NOMO-1 treated with DMSO at 0.1 percent for 48 hours (cell line): ENCODE data around the gene NRG2.

ENCODE experiments used
- DNase-seq: peaks from one replicate; lab custom pipeline; 2025; ENCODE audit not compliant: unreplicated experiment; lab: John Stamatoyannopoulos, UW

NRG2 gene

GRCh38 chr5:139908749-139909148 lies 134.3 kb downstream of the NRG2 start:
- DNase-seq: no peak

- no peak for DNase-seq
Measured at GRCh38 chr5:139906661-139907060, 136.4 kb downstream of the NRG2 start.

- DNase-seq: no peak
Measured at GRCh38 chr5:139904816-139905661, 138.1 kb downstream of the NRG2 start.

GRCh38 chr5:139904566-139904815 lies 138.6 kb downstream of the NRG2 start:
- no peak for DNase-seq

GRCh38 chr5:139903795-139904565 lies 139.1 kb downstream of the NRG2 start:
- DNase-seq: no peak

- DNase-seq: no peak
Measured at GRCh38 chr5:139903450-139903794, 139.7 kb downstream of the NRG2 start.

- DNase-seq: no peak
Measured at GRCh38 chr5:139901986-139902385, 141.1 kb downstream of the NRG2 start.

- DNase-seq: no peak
Measured at GRCh38 chr5:139901251-139901575, 141.9 kb downstream of the NRG2 start.

GRCh38 chr5:139900546-139901250 lies 142.4 kb downstream of the NRG2 start:
- no peak for DNase-seq

- DNase-seq: no peak
Measured at GRCh38 chr5:139898981-139899380, 144.1 kb downstream of the NRG2 start.

GRCh38 chr5:139897982-139898381 lies 145.1 kb downstream of the NRG2 start:
- no peak for DNase-seq

GRCh38 chr5:139897342-139897741 lies 145.8 kb downstream of the NRG2 start:
- DNase-seq: no peak

GRCh38 chr5:139896718-139897117 lies 146.4 kb downstream of the NRG2 start:
- DNase-seq: no peak

- DNase-seq: no peak
Measured at GRCh38 chr5:139895647-139896046, 147.5 kb downstream of the NRG2 start.

- no peak for DNase-seq
Measured at GRCh38 chr5:139895046-139895445, 148.1 kb downstream of the NRG2 start.

- DNase-seq: no peak
Measured at GRCh38 chr5:139893873-139894272, 149.2 kb downstream of the NRG2 start.

- DNase-seq: no peak
Measured at GRCh38 chr5:139889410-139889809, 153.7 kb downstream of the NRG2 start.

- DNase-seq: no peak
Measured at GRCh38 chr5:139888370-139888769, 154.7 kb downstream of the NRG2 start.

- no peak for DNase-seq
Measured at GRCh38 chr5:139886213-139886612, 156.9 kb downstream of the NRG2 start.

GRCh38 chr5:139885857-139886208 lies 157.3 kb downstream of the NRG2 start:
- no peak for DNase-seq

- no peak for DNase-seq
Measured at GRCh38 chr5:139885172-139885856, 157.8 kb downstream of the NRG2 start.

- no peak for DNase-seq
Measured at GRCh38 chr5:139884734-139885133, 158.4 kb downstream of the NRG2 start.
